Limb (tissue), 2 donors: Measurements from ENCODE around the gene CRYBB2.
"Not testable (repeated sequence)": the region's sequence is repeated elsewhere in the genome, so short reads cannot be mapped to it uniquely, and the experiment has no call there.

Experiments
- DNase-seq, 2 donors: peaks; one replicate each; pipeline ENCODE4 v3.0.0-alpha.2; 2016; ENCODE audit errors: extremely low spot score in 2 of 2

CRYBB2 gene, protein sequence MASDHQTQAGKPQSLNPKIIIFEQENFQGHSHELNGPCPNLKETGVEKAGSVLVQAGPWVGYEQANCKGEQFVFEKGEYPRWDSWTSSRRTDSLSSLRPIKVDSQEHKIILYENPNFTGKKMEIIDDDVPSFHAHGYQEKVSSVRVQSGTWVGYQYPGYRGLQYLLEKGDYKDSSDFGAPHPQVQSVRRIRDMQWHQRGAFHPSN

DNA sequence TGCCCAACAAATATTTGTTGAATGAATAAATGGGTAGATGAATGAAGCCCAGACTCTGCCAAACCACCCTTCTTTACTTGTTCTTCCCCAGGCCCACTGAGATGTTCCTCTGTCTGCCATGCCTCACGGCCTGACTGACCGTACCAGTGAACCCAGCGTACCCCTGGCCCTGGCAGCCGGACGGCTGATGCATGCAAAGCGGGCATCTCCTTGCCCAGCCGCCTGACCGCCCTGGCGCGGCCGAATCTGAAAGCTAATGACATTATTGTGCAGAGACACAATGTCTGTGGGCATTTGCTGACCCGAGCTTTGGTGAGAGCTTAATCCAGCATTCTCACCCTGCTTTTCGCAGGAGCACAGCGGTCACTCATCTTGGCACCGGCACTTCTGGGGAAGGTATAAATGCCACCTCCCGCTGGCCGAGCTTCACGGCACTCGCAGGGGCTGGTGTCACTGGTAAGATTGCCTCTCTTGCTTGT lies at the start of gene CRYBB2:
CRYBB2 (plus strand) TSS at position 429 of the 479 bp plus-strand sequence. CDS start 1,791 bp downstream, outside the sequence.
- no peak for DNase-seq

DNA sequence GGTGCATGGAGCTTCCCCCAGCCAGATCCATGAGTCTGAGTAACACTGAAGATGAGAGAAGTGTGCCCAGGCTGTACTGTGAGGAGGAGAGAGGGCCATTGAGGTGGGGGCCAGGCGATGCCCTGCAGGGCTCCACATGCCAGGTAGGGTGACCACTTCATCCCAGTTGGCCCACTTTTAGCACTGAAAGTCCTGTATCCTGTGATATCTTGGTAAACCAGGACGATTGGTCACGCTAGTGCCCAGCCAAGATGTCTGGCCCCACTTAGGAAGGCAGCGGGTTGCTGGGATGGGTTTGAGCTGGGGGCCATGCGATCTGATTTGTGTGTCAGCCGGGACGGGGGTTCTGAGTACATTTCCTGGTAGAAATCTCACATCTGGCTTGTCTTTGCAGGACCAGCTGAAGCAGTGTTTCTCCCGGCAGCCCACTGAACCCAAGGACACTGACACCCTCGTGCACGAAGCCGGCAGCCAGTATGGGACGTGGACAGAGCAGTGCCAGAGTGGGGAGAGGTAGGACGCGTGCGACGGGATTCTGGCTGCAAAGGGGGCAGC lies 48.9 kb upstream of the CRYBB2 start:
- no peak for DNase-seq

DNA sequence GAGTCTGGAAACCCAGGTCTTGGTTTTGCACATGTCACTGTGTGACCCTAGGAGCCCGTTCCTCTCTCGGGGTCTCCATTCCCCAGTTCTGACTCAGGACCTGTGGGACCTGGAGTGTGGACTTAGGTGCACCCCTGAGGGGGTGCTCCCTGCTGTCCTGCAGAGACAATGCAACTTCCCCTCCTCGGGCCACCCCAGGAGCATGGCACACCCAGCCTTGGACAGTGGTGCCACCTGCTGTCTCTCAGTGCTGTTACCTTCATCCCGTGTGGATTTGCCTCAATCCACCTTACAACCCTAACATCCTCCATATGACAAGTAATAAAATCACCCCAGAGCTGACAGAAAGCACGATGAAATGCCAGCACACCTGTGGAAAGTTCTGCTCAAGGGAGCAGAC lies 47.3 kb upstream of the CRYBB2 start:
- DNase-seq = no peak

DNA sequence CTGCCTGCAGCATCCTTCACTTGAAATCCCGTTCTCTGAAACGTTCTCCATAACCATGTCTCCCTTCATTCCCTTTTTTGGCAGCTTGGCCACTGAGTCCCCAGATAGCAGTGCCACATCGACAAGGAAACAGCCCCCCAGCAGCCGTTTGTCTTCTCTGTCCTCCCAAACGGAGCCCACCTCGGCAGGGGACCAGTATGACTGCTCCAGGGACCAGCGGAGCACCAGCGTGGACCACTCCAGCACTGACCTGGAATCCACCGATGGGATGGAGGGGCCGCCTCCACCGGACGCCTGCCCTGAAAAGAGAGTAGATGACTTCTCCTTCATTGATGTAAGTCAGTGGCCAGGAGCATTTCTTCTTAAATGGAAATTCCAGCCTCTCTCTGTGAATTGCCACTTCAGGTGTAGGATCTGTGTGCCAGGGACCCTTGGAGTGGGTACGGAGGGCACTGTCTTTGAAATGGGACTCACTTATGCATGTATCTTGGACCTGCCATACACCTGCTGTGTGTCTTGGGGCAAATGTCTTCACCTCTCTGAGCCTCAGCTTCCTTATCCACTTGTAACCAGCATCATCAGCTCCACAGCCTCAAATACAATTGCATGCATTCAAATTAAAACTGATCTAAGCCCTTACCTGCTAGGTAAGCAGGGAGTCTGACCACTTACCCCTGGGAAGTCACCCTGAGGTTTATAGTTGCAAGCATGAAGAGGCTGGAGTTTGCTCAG lies 45.1 kb upstream of the CRYBB2 start:
- DNase-seq = no peak

DNA sequence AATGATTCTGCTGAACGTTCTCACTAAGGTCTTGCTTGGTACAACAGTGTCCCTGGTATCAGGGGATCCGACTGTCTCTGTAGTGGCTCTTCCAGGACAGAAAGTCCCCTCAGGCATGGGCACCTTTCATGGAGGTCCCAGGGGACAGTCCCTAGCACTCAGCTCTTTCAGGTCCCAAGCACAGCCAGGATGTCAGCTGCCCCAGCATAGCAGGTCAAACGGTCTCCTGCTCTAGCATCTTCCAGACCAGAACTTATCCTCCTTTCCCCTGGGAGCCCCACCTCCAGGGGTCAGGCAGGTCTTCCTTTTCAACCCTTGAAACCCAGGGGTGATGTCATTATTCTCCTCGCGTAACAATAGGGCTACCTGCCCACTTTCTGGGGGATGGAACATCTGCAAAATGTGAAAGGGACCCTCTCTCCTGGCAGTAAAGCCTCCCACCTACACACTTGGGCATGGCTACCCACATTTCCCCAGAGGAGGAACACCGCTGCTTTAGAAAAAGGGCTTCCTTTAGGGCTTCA lies 44.5 kb upstream of the CRYBB2 start:
- DNase-seq = no peak

DNA sequence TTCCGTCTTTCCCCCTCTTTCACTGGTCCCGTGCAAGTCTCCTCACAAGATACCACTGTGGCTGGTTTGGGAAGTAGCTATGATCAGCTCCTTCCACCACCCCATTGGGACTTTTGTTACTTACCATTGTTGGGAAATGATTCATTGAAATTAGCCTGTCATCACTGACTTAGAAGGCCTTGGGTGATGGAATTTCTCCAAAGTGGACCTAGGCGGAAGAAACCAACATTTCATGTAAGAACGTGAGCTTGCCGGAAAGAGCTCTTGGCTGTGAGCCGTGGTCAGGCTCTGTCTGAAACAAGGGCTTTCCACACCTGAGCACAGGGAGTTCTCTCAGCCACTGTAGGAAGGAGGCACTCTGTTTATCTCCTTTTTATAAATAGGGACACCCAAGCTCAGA lies 43.3 kb upstream of the CRYBB2 start:
- no peak for DNase-seq

DNA sequence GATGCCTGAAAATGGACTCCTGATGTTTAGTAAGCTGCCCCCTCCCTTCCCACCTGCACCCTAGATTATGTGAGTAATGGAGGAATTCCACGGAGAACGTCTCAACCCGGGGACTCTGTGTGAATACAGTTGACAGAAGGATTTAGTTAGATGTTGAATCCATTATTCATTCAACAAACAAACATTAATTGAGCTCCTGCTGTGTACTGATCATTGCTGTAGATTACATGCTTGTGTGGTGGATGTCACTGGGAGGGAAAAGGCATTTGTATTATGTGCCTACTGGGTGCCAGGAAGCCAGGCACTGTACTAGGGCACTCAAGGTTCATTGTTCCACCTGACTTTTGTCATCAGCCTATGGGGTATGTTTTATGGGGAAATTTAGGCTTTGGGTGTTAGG lies 42.6 kb upstream of the CRYBB2 start:
- no peak for DNase-seq

DNA sequence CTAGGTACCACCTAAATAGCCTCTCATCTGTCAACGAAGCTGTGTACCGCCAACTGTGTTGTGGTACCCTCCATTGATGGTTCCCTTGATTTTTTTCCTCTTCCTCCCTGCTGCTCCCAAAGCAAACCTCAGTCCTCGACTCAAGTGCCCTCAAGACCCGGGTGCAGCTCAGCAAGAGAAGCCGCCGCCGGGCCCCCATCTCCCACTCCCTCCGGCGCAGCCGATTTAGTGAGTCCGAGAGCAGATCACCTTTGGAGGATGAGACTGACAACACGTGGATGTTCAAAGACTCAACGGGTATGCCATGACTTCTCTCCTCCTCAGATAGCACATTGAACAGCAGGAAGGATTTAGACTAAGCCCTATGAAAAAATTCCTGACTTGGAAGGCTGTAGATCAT lies 42.2 kb upstream of the CRYBB2 start:
- DNase-seq = no peak

DNA sequence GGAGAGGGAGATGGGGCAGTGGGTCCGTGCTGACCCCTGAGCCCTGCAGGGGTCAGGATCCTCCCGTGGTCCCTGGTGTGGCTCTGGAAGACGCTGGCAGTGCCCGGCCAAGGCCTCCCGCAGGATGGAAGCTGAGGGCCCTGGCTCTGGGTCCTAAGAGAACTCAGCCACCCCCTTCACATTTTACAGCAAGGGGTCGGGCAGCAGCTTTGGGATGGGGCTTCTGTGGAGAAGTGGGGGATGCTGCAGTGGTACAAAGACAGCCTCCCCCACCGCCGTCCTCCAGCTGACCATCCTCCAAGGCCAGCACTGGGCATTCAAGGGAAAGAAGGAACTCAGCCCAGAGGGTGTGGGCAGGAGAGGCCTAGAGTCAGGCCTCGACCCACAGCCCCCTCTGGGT lies 41.5 kb upstream of the CRYBB2 start:
- DNase-seq = no peak

DNA sequence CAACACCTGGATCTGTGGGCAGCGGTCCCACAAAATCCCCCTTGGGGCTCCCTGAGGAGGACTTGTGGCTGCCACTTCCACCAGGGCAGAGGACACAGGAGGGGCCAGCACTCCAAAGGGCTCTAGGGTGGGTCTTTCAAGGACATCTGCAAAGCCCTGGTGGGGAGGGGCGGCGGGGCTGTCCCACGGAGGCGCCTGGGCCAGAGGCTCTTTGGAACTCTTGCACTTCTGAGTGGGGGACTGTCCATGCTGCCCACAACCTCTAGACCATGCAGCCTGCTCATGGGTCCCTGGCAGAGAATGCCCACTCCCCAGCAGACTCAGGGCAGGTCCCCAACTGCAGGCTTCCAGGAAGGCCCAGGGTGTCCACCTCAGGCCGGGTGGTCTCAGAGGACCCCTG lies 41.1 kb upstream of the CRYBB2 start:
- DNase-seq = not testable (repeated sequence)

DNA sequence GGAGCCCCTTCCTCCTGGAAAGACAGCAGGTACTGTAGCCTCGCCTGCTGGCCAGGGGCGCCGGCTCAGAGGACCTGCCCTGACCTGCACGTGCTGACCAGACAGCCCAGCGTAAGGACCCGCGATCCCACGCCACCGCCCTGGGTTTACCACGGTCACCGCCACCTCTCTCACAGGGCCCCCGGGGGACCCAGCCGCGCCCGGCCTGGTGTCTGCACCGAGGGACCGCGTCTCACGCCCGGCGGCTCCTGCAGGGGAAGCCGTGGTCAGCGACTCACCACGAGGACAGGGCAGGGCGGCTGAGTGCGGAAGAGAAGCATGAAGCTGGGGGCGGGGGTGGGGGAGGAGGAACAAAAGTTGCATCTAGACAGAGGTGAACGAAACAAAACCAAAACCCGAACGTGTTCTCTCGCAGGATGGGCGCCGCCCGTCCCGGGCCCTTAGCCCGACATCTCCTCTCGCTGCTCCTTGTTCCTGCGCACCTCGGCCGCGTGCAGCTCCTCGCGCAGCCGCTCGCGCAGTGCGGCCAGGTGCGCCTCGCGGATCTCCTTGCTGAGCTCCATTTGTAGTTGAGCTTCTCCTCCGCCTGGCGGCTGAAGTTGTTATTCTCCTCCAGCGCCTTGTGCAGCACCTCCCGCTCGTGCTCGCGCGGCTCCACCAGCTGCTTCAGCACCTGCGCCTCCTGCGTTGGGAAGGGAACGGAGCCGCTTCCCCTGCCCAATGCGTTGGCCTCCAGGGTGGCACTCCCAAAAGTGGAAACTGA lies 40.4 kb upstream of the CRYBB2 start:
- not testable (repeated sequence) for DNase-seq

DNA sequence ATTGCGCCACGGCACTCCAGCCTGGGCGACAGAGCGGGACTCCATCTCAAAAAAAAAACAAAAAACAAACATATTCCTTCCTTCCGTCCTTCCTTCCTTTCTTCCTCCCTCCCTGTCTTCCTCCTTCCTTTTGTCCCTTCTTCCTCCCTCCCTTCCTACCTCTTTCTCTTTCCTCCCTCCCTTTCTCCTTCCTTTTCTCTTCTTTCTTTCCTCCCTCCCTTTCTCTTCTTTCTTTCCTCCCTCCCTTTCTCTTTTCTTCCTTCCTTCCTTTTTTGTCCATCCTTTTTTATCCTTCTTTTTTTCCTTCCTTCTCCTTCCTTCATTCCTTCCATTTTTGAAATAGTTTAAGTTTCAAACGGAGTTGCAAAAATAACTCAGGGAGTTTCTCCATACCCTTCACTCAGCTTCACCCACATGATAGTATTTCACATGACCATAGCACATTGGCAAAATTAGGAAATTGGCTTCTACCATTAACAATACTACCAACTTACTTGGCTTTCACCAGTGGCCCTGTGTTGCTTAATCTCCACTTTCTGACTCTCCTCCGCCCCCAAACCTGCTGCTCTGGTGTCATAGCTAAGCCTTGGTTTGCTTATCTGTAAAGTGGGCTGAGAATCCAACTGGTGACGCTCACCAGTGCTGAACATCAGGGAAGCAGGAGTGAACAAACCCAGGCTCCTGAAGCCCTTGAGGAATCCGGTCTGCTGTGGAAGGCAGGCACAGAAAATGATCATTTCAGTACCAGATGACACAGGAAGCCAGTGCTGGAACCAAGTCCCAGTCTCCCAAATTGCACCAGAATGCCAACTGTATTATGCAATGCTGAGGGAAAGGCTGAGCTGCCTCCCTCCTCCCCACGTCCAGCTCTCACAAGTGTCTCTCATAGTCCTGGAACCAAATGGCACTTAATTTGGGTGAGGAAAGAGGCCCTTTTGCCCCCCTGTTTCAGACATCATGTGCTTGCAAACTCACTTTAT lies 37.0 kb upstream of the CRYBB2 start:
- no peak for DNase-seq

DNA sequence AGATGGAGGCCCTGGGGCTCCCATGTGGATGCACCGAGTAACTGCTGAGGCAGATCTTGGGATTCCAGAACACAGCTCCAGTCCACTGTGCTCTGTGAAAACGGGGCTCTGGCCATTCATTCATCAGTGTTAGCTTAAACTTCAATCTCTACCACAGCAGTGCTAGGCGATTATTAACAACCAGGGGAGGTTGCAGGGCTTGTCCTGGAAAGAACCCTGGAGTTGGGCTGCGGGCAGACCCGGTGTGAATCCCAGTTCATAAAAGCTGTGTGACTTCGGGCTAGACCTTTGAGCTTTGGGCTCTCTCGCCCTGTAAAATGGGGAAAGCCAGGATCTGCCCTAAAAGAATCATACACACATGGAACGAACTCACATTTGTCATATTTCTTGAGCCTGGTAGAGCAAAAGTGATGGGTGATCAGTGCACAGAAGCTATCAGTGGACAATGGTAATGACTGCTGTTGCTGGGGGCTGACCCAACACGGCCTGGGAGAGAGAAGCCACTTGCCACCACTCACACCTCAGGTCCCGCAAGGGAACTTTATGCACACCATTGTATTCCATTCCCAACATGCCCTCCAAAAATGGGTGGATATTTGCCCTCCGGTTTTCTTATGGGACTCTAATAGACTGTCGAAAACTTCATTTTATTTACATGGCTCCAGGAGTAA lies 35.4 kb upstream of the CRYBB2 start:
- DNase-seq = no peak

DNA sequence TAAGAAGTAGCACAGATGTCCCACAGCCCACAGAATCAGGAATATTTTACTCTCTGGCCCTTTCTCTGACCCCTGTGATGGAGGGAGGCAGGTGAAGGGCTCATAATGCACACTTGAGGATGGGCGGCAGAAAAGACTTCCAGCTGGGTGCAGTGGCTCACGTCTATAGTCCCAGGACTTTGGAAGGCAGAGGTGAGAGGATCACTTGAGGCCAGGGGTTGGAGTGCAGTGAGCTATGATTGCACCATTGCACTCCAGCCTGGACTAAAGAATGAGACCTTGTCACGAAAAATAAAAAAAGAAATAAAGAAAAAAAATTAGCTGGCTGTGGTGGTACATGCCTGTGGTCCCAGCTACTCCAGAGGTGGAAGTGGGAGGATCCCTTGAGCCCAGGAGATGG lies 33.3 kb upstream of the CRYBB2 start:
- DNase-seq = no peak

DNA sequence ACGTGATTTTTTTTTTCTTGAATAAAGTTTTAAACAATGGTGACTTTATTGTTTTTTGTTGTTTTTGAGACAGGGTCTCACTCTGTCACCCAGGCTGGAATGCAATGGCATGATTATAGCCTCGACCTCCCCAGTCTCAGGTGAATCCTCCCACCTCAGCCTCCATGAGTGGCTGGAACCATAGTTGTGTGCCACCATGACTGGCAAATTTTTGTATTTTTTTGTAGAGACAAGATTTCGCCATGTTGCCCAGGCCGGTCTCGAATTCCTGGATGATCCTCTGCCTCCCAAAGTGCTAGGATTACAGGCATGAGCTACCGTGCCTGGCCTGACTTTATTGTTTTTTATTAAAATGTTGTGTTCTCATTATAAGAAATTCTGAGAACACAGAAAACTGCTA lies 32.0 kb upstream of the CRYBB2 start:
- no peak for DNase-seq

DNA sequence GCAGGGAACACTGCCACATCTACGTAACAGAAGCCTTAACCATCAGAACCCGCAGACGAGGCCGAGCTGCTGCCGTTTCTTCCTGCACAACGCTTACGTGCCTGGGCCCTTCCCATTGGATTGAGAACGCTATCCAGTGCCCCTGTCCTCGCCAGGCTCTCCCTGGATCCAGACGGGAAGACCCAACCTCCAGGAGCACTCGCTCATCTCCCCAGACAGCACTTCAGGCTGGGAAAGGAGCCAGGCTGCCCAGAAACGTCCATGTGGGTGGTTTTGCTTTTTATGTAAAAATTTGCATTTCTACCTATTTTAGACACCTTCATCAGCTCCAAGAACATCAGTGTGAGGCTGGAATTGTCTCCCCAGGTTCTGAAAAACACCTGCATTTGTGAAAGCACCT lies 27.0 kb upstream of the CRYBB2 start:
- DNase-seq = no peak

DNA sequence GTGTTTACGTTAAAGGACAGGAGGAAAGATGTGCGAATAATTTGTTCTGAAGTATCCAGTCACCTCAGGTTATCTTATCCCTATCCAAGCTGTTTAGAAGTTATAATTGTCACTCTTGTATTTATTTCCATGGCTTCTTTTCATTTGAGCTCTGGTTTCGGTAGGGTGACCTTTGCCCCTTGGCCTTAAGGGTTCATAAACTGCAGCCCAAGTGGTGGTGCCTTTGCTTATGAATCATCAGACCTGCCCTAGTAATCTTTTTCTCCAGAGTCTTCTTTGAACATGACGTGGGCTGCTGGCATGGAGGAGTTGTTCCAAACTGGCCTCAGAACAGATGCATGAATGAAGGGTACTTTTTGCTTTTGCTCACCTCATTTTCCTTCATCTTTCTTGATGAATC lies 26.3 kb upstream of the CRYBB2 start:
- DNase-seq = no peak

DNA sequence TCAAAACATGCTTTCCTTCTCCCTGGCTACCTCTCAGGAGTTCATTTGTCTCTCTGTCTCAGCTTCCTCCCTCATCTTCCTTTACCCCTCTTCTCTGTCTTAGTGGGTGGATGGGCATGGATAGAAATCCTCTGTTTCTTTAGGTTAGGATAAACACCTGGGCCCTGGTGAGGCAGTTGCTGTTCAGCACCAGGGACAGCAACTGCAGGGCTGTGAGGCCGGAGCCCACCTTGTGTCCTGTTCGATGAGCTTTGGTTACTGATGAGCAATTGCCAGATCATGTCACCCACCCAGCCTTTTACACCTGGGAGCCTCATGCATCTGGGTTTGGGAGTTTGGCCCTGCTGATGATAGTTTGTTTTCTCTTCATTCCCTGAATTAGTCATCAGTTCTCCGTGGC lies 25.9 kb upstream of the CRYBB2 start:
- peak in 1 of 2 donors; percentile 45 for DNase-seq

DNA sequence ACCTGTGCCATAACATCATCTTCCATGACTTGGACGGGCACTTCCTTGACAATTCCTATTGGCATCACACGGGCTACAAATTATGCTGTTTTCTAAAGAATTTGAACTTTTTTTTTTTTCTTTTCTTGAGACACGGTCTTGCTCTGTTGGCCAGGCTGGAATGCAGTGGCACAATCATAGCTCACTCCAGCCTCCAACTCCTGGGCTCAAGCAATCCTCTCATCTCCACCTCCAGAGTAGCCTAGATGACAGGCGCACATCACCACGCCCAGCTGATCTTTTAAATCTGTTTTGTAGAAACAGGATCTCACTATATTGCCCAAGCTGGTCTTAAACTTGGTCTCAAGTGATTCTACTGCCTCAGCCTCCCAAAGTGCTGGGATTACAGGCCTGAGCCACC lies 23.1 kb upstream of the CRYBB2 start:
- no peak for DNase-seq

DNA sequence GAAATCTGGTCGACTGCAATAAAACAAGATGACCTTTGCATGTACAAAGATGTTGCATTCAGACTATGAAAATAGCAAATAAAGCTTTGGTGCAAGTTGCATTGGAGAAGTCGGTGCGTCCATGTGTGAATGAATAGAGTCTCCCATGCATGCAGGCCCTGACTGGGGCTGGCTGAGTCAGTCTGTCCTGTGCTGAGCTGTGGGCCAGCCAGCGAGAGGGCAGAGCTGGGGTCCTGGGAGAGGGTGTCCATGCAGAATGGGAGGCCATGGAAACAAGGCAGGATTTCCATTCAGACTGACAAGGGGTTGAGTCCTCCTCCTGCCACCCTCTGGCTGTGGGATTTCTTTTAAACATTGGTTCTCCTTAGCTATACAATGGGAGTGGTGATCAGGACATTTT lies 22.1 kb upstream of the CRYBB2 start:
- no peak for DNase-seq
